Epithelial cell of proximal tubule (primary cell): ENCODE measurements around the gene TFF3. TPM values are rescaled to one million over a fixed set of nuclear protein-coding genes. Genes with fewer than 3 reads are reported as not detected.

Source experiments
- DNase-seq: peaks from one replicate; pipeline ENCODE4 v3.0.0-alpha.2; 2011; ENCODE audit warnings: low read depth
- H3K4me3 ChIP-seq: 2 replicates; pipeline ENCODE4 v1.5.1; 2011; ENCODE audit warnings: low read depth, mild to moderate bottlenecking, low read length
- total RNA-seq: library from RNA; depleted of rRNA; stranded (reverse); fragments of >200 nt; gene quantifications from 2 replicates; pipeline ENCODE4 v1.2.3, GENCODE V29; 2015
- TF ChIP-seq, protein P1 (sequence below): conservative IDR thresholded peaks from 2 replicates; pipeline ENCODE4 v1.5.1; 2012; ENCODE audit warnings: low read depth, mild to moderate bottlenecking, low read length

TFF3 gene
- total RNA-seq, 1 donor from 2014 or later, result 1.0 TPM

DNA sequence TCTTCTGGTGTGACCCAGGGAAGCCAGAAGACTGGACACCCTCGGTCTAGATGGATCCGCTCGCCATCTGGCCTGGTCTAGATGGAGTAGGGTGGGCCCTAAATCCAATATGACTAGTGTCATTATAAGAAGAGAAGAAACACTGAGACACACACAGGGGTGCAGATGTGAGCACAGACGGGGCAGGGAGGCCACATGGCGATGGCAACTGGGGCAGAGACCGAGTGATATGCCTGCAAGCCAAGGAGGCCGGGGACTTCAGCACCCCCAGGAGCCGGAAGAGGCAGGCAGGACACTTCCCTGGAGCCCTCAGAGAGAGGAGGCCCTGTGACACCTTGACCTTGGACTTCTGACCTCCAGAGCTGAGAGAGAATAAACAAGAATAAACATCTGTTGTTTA, 5.6 kb upstream of the TFF3 start:
- no peak overlapping the region for H3K4me3 ChIP-seq
- DNase-seq, result no peak
- TF ChIP-seq, protein P1, sequence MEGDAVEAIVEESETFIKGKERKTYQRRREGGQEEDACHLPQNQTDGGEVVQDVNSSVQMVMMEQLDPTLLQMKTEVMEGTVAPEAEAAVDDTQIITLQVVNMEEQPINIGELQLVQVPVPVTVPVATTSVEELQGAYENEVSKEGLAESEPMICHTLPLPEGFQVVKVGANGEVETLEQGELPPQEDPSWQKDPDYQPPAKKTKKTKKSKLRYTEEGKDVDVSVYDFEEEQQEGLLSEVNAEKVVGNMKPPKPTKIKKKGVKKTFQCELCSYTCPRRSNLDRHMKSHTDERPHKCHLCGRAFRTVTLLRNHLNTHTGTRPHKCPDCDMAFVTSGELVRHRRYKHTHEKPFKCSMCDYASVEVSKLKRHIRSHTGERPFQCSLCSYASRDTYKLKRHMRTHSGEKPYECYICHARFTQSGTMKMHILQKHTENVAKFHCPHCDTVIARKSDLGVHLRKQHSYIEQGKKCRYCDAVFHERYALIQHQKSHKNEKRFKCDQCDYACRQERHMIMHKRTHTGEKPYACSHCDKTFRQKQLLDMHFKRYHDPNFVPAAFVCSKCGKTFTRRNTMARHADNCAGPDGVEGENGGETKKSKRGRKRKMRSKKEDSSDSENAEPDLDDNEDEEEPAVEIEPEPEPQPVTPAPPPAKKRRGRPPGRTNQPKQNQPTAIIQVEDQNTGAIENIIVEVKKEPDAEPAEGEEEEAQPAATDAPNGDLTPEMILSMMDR, result no peak

DNA sequence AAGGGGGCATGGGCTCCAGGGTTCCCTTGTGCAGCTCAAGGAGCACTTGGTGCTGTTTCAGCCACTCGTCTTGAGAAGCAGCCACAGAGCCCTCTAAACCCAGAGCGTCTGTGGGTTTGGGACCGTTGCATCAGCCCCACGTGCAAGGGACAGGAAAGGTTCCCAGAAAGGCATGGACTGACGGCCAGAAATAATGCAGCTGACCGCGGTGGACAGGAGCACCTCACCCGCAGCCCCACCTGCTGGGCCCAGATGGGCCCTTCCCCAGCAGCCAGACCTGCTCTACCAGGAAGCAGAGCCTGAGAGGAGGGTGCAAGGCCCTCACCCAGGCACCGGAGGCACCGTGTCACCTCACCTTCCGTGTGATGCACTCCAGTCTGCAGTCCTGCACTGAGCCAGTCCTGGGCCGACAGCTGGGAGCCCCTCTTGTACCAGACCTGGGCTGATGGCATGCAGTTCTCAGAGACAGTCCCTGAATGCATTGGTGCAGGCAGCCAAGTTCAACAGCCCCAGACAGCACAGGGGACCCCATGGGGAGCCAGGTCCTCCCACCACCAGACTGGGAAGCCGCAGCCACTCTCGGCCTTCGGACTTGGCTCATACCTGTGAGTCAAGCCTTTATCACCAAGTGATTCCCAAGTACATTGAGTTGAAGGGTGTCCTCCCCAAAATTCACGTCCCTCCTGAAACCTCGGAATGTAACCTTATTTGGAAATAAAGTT, 4.8 kb upstream of the TFF3 start:
- DNase-seq, result no peak
- H3K4me3 ChIP-seq, result no peak overlapping the region
- TF ChIP-seq, protein P1, result no peak

DNA sequence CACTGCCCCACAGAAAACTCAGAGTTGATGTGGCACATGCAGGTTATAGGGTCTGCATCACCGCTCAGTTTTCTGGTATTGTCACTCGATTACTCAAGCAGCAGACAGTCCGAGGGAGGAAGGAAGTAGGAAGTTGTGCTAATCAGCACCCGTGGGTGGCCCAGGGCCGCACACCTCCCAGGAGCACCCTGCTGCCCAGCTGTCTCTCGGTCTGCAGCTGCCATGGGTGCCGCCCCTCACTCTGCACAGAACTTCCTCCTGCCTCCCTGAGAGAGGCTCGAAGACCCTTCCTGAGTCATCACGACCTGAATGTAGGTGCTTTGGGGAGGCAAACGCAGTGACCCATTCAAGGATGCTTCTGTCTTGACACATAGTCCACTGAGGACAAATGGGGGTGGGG, 4.2 kb upstream of the TFF3 start:
- DNase-seq, result no peak
- TF ChIP-seq, protein P1, result no peak
- no peak overlapping the region for H3K4me3 ChIP-seq

DNA sequence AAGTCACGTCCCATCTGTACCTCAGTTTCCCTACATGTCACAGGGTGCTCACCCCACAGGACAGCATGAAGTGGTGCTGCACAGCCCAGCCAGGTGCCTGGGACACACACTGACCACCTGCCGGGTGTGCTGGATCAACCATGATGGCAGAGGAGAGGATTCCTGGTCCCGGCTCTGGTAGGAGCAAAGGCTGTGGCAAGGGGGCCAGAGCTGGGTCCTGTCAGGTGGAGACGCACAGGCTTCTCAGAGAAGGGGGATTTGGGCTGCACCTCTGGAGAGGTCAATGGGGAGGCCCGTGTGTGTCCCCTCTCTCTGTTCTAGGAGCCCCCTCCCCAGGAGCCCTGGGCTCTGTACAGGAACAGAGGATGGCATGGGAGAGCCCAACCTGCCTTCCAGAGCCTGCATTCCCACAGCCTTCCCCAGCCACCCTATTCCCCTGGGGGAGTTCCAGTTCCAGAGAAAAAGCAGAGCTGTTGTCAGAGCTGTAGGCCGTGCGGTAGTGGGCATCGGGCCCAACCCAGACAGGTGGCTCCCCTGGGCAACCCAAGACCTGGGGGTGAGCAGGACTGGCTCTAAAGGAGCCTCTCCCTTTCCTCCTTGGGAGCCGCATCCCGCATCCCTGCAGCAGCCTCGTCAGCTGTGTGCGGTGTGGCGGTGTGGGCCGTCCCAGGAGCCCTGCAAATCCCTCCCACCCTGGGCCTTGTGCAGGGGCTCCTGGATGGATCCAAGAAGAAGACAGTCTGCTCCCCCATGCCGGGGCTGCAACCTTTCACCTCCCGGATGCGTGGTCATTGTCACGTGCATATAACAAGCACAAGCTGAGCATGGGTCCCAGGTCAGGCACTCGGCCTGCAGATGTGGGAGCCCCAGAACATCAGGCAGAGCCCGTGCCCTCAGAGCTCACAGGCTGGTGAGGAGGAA, 2.9 kb upstream of the TFF3 start:
- TF ChIP-seq, protein P1, result no peak
- no peak overlapping the region for H3K4me3 ChIP-seq
- no peak for DNase-seq

DNA sequence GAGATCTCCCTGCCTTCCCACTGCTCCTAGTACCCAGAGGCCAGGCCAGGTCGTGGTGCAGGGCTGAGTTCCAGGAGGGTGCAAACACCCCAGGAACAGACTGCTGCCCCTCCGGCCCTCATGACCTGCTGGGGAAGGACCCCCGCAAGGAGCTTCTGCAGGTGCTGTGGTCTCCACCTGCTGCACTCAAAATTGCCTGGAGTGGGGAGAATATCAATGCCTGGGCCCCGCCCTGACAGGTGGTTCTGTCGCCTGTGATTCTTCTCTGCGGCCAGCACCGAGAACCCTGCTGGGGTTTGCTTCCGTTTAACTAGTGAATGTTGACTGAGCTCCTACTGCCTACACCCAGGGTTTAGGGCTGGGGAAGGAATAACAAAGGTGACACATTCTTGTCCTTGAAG, 2.1 kb upstream of the TFF3 start:
- TF ChIP-seq, protein P1, result no peak
- DNase-seq, result no peak
- H3K4me3 ChIP-seq, result no peak overlapping the region

DNA sequence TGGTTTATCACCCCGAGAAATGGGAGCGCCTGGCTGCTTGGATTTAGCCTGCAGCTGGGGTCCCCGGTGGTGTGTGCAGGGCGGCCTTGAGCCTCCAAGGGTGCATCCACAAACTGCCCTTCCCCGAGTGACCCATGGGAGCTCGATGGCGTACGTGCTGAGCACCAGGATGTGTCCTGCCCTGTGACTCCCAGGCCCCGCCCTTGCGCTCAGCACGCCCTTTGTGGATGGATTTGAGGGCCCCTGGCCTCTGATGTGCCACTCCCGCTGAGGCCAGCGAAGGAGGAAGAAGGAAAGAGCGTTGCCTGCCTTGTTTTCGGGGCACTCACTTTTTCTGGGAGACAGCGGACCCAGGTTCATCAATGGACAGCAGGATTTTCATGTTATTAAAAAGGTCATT, 1.7 kb upstream of the TFF3 start:
- no peak overlapping the region for H3K4me3 ChIP-seq
- no peak for DNase-seq
- TF ChIP-seq, protein P1, result no peak
